GM12874 (cell line): Measurements from ENCODE around the gene HMOX1.
A peak's percentile ranks its signal among the peaks of the same experiment; 100 is the strongest.

Experiments used
- CTCF ChIP-seq: IDR thresholded peaks from 2 replicates; pipeline ENCODE4 v1.5.1; 2011; ENCODE audit warnings: low read depth, mild to moderate bottlenecking, control low read depth, low read length, moderate library complexity; ENCODE audit not compliant: insufficient read depth

The HMOX1 gene

DNA sequence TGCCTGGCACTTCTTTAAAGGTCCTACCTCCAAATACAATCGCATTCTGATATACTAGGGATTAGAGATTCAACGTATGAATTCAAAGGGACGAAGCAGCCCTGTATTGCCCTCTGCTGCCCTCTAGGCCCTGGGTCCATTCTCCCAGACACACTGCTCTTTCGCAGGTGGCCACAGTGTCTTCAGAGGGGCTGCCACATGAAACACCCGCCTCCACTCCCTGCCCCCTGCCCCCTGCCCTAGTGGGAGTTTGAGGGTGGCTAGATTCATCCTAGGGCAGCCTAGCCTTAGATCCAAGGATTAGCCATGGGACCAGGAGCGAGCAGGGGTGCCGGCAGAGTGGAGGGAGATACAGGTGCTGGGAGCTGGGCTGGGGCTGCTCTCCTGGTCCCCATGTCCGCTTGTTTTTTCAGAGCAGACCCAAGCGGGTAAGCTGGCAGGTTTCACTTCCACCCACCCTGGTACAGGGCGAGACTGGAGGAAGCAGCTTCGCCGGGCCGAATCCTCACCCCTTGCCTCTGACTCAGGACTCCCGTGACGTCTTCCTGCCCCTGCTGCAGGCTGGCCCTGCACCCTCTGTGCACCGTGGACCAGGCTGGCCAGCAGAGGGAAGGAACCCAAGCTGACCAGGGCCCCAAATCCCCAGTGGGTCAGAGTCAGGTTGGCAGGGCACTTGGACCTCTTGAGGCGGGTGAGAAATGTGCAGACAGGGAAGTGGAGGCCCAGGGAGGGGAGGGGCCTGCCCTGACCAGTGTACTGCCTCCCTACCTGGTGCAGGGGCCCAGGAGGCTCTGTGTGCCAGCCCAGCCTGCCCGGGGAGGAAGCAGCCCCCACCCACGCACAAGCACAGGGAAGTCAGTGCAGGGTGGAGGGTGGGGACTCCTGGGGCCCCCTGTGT, 28.4 kb upstream of the HMOX1 start:
- peak; percentile 36; the same call in 1 of the 2 replicates for TF ChIP-seq CTCF

DNA sequence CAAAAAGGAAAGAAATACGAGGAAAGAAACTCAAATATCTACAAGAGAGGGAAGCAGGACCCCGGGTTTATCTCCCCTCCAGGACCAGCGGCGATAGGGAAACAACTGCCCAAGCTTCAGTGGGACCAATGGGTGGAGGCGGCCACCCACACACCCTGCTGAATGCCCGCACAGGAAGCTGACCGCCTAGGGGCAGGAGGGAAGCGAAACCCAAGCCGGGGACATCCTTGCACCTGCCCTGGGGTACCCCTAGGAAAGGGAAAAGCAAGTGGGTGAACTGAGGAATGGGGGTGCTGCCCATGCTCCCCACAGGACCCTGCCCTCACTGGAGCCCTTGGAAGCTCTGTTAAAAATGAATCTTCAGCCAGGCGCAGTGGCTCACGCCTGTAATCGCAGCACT, 27.6 kb upstream of the HMOX1 start:
- TF ChIP-seq CTCF: no peak

DNA sequence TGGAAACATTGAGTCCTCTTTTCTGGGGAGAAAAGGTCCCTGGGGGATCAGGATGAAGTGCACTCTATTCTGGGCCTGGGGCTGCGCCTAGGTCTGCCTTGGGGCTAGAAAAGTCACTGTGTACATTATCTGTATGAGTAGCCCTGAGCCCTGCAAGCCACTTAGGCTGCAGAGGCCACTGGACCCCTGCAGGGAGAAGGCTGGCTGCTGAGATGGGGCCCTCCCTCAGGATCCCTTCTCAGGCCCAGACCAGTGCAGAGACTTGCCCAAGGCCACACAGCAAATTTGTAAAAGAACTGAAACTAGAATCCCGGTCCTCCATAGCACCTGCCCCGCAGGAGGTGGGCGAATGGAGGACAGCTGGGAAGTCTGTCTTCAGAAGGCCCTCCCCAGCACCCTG, 26.8 kb upstream of the HMOX1 start:
- no peak for TF ChIP-seq CTCF

DNA sequence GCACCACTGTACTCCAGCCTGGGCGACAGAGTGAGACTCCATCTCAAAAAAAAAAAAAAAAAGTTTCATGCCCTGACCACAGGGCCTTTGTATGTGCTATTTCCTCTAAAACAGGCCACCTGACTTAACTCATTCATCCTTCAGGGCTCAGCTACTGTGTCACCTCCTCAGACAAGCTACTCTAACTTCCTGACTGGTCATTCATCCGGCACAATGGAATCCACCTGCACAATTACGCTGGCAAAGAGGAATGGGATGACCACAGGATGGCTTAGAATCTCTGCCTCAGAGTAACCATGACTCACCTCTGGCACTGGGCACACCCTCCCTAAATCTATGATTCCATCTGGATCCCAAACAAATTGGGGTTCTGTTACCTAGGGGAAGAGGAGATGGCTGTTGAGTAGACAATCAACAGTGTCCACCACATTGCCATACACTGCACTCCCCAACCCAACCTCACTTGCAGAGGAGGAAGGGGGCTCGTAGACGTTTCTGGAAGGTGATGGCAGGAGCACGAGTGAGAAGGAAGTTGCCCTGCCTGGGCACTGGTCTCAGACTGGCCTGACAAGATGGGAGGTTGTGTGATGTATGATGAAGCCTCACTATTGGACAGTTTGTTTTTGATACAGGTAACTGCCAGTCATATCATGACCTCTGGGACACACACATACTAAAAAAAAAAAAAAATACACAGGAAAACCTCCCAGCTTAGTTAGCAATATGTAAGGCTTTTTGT, 22.8 kb upstream of the HMOX1 start:
- no peak for TF ChIP-seq CTCF

GRCh38 chr22:35359380-35360065, 21.4 kb upstream of the HMOX1 start:
- TF ChIP-seq CTCF: no peak

- TF ChIP-seq CTCF: no peak
Observed at GRCh38 chr22:35361001-35361558, 19.8 kb upstream of the HMOX1 start.

DNA sequence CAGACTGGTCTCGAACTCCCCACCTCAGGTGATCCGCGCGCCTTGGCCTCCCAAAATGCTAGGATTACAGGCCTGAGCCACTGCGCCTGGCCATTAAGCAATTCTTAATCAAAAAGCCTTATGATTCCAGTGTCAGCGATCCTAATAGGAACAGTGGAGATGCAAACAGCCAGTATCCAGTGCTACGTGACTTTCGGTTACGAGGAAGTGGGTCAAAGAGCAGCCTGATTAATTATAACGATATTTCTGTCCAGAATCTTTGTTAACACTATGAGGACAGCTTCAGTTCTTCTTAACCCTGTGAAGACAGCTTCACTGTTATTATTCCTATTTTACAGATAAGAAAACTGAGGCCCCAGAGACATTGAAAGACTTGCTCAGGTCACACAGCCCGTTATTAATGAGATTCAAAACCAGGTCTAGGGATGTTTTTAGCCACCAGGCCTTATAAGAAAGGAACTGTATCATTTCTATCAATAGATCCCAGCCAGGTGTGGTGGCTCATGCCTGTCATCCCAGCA, 17.3 kb upstream of the HMOX1 start:
- TF ChIP-seq CTCF: no peak
